Caco-2 (cell line): ENCODE data around the gene WWOX. TPM values are rescaled to one million over a fixed set of nuclear protein-coding genes. Genes with fewer than 3 reads are reported as not detected.

Source experiments
- BruUV-seq: library from RNA; stranded (reverse); fragments of 400-500 nt; replicated peaks from 2 replicates; lab custom pipeline; 2021; lab: Mats Ljungman, UMichigan
- CTCF ChIA-PET: fragments of 300-600 bp; sonication (Branson Sonifier 250); formaldehyde crosslinking; loops from one replicate; lab custom pipeline; 2022; ENCODE audit warnings: antibody characterized with exemption; lab: Charles Lee
- POLR2A ChIA-PET: fragments of 300-600 bp; sonication (Branson Sonifier 250); formaldehyde crosslinking; loops from one replicate; lab custom pipeline; 2022; ENCODE audit warnings: antibody characterized with exemption; lab: Charles Lee
- DNase-seq, 2 experiments: peaks; one replicate each; pipeline versions ENCODE4 v3.0.0 to v3.0.0-alpha.2; 2020 to 2022
- H3K27me3 ChIP-seq: replicated peaks from 2 replicates; pipeline ENCODE4 v1.6.0; 2011; ENCODE audit warnings: low read length; ENCODE audit not compliant: control insufficient read depth, insufficient read depth
- H3K36me3 ChIP-seq: 2 replicates; pipeline ENCODE4 v1.5.1; 2011; ENCODE audit warnings: low read length; ENCODE audit not compliant: control insufficient read depth, insufficient read depth
- H3K4me1 ChIP-seq: fragments of 250-450 bp; sonication (Bioruptor Pico); 2 replicates; pipeline ENCODE4 v1.5.1; 2020; ENCODE audit warnings: mild to moderate bottlenecking
- H3K4me3 ChIP-seq: 2 replicates; pipeline ENCODE4 v1.5.1; 2011; ENCODE audit warnings: low read depth, mild to moderate bottlenecking, control low read depth, low read length
- H3K9me3 ChIP-seq: fragments of 250-450 bp; sonication (Bioruptor Pico); 2 replicates; pipeline ENCODE4 v1.5.1; 2020; ENCODE audit warnings: mild to moderate bottlenecking, moderate library complexity
- H3K27ac Mint-ChIP-seq: one replicate; pipeline ENCODE4 v1.8.0; 2022; ENCODE audit warnings: mixed read lengths; ENCODE audit not compliant: unreplicated experiment
- H3K27me3 Mint-ChIP-seq: one replicate; pipeline ENCODE4 v1.8.0; 2022; ENCODE audit warnings: mixed read lengths; ENCODE audit not compliant: insufficient read depth, unreplicated experiment
- H3K36me3 Mint-ChIP-seq: one replicate; pipeline ENCODE4 v1.8.0; 2022; ENCODE audit warnings: mild to moderate bottlenecking, mixed read lengths; ENCODE audit not compliant: insufficient read depth, unreplicated experiment
- H3K4me1 Mint-ChIP-seq: one replicate; pipeline ENCODE4 v1.8.0; 2022; ENCODE audit warnings: low read depth, mixed read lengths; ENCODE audit not compliant: unreplicated experiment
- H3K4me3 Mint-ChIP-seq: one replicate; pipeline ENCODE4 v1.8.0; 2022; ENCODE audit warnings: mild to moderate bottlenecking, moderate library complexity, mixed read lengths; ENCODE audit not compliant: unreplicated experiment
- H3K9me3 Mint-ChIP-seq: one replicate; pipeline ENCODE4 v1.8.0; 2022; ENCODE audit warnings: mixed read lengths; ENCODE audit not compliant: unreplicated experiment
- intact Hi-C: fragments of 100-400 bp; cut with micrococcal nuclease; formaldehyde crosslinking; loops from one replicate; pipeline ENCODE4 v1.10.0; 2022; ENCODE audit not compliant: unreplicated experiment
- total RNA-seq: library from RNA; stranded (reverse); gene quantifications from 2 replicates; pipeline ENCODE4 v1.2.3, GENCODE V29; 2022
- TF ChIP-seq, protein P1 (sequence below), 2 experiments: fragments of 200-600 bp in 1 of 2; IDR thresholded peaks; 1 replicate in 1 of 2; 2 replicates in 1 of 2; pipeline versions ENCODE4 v1.5.1 to v1.8.0; 2011 to 2022; ENCODE audit warnings: antibody characterized with exemption in 1 of 2, control low read depth in 1 of 2, inconsistent platforms in 1 of 2, low read depth in 1 of 2, low read length in 1 of 2, mild to moderate bottlenecking in 1 of 2, moderate library complexity in 1 of 2; ENCODE audit not compliant: insufficient read depth in 1 of 2, severe bottlenecking in 1 of 2, unreplicated experiment in 1 of 2

The WWOX gene
- total RNA-seq, 1 experiment from 2014 or later, result 45.0 TPM

DNA sequence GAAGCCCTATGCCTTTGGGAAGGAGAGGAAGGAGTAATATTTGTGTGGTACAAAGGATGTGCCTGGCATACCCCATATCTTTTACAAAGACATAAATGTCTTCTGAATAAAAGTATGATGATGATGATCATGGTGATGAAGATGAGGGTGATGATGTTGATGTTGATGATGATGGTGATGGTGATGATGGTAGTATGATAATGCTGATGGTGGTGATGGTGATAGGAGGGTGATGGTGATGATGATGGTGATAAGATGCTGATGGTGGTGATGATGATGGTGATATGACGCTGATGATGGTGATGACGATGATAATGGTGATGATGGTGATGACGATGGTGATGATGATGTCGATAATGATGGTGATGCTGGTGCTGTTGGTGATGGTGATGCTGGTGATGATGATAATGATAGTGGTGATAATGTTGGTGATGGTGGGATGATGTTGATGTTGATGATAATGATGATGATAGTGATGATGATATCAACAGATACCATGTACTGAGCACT, 684.2 kb downstream of the WWOX start:
- CTCF ChIA-PET, result no interaction called here
- no peaks in the 10 kb centered on the region for H3K27me3 Mint-ChIP-seq
- TF ChIP-seq, protein P1, sequence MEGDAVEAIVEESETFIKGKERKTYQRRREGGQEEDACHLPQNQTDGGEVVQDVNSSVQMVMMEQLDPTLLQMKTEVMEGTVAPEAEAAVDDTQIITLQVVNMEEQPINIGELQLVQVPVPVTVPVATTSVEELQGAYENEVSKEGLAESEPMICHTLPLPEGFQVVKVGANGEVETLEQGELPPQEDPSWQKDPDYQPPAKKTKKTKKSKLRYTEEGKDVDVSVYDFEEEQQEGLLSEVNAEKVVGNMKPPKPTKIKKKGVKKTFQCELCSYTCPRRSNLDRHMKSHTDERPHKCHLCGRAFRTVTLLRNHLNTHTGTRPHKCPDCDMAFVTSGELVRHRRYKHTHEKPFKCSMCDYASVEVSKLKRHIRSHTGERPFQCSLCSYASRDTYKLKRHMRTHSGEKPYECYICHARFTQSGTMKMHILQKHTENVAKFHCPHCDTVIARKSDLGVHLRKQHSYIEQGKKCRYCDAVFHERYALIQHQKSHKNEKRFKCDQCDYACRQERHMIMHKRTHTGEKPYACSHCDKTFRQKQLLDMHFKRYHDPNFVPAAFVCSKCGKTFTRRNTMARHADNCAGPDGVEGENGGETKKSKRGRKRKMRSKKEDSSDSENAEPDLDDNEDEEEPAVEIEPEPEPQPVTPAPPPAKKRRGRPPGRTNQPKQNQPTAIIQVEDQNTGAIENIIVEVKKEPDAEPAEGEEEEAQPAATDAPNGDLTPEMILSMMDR (IDR thresholded peaks at IDR 0.05; ENCODE audit: insufficient read depth in 1 of 2, low read depth in 1 of 2, low read length in 1 of 2, severe bottlenecking in 1 of 2, unreplicated experiment in 1 of 2), result no peak
- H3K9me3 ChIP-seq, result no peaks in the 10 kb centered on the region
- H3K9me3 Mint-ChIP-seq, result no peaks in the 10 kb centered on the region
- intact Hi-C loops, result no loop called here
- DNase-seq, result no peak
- peaks cover 7% of the 10 kb centered on the region for H3K4me1 ChIP-seq
- H3K27ac Mint-ChIP-seq, result no peak overlapping the region
- H3K36me3 Mint-ChIP-seq, result no peaks in the 10 kb centered on the region
- no TSS peak for BruUV-seq
- no peak overlapping the region for H3K4me3 ChIP-seq
- no peaks in the 10 kb centered on the region for H3K36me3 ChIP-seq
- H3K27me3 ChIP-seq, result no peaks in the 10 kb centered on the region
- H3K4me1 Mint-ChIP-seq, result no peaks in the 10 kb centered on the region
- no peak overlapping the region for H3K4me3 Mint-ChIP-seq
- POLR2A ChIA-PET, result no interaction called here

DNA sequence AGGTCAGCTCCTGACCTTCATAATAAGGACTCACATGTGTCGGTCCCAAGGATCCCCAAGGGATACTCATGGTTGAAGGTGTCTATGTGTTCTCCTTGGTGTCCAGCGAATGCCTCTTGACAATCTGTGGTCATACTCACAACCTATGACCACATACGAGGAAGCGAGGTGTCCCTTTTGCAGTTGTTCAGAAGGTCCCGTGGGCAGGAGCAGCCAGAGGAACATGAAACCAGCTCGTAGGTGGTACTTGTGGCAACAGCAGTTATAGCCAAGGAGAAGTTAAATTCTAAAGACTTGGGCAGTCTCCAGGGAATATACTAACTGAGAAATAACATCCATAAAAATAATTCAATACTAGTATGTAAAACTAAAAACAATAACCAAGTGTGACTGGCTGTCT, 685.3 kb downstream of the WWOX start:
- intact Hi-C loops, result no loop called here
- TF ChIP-seq, protein P1 (IDR thresholded peaks at IDR 0.05; ENCODE audit: insufficient read depth in 1 of 2, low read depth in 1 of 2, low read length in 1 of 2, severe bottlenecking in 1 of 2, unreplicated experiment in 1 of 2), result no peak
- ChIA-PET CTCF (no interaction called here), POLR2A (no interaction called here)
- H3K4me3 ChIP-seq, result no peak overlapping the region
- Mint-ChIP-seq H3K27ac (no peak overlapping the region), H3K4me1 (no peaks in the 10 kb centered on the region), H3K4me3 (no peak overlapping the region), H3K9me3 (no peaks in the 10 kb centered on the region), H3K36me3 (no peaks in the 10 kb centered on the region), H3K27me3 (no peaks in the 10 kb centered on the region)
- no peaks in the 10 kb centered on the region for H3K9me3 ChIP-seq
- no TSS peak for BruUV-seq
- H3K27me3 ChIP-seq, result no peaks in the 10 kb centered on the region
- peaks cover 7% of the 10 kb centered on the region for H3K4me1 ChIP-seq
- DNase-seq, result no peak
- H3K36me3 ChIP-seq, result no peaks in the 10 kb centered on the region

DNA sequence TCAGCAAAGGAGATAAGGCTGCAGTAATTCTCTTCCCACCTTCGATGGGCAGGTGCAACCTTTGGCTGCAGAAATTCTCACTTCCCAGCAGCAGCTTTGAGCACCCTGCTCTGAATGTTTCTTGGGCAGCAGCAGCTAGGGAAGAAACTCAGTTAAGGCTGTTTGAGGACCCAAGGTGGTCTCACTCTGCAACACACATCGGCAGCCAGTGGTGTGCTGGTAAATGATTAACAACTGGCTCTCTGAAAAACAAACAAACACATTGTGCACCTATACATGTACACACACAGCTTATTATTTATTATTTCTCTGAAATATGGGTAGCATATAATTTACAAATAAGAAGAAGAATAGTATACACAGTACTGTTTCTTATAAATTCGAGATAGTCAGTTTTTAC, 685.8 kb downstream of the WWOX start:
- Histone ChIP-seq H3K4me1 (peaks cover 7% of the 10 kb centered on the region), H3K36me3 (no peaks in the 10 kb centered on the region), H3K27me3 (no peaks in the 10 kb centered on the region), H3K4me3 (no peak overlapping the region), H3K9me3 (no peaks in the 10 kb centered on the region)
- ChIA-PET CTCF (no interaction called here), POLR2A (no interaction called here)
- BruUV-seq, result no TSS peak
- Mint-ChIP-seq H3K9me3 (no peaks in the 10 kb centered on the region), H3K4me1 (no peaks in the 10 kb centered on the region), H3K27me3 (no peaks in the 10 kb centered on the region), H3K27ac (no peak overlapping the region), H3K36me3 (no peaks in the 10 kb centered on the region), H3K4me3 (no peak overlapping the region)
- DNase-seq, result no peak
- intact Hi-C loops, result no loop called here
- TF ChIP-seq, protein P1 (IDR thresholded peaks at IDR 0.05; ENCODE audit: insufficient read depth in 1 of 2, low read depth in 1 of 2, low read length in 1 of 2, severe bottlenecking in 1 of 2, unreplicated experiment in 1 of 2), result no peak
